GM21786 (cell line): ENCODE measurements around the gene MICAL1.
A peak's percentile ranks its signal among the peaks of the same experiment; 100 is the strongest.

Experiments
- ATAC-seq: cut with Tn5 transposase; IDR thresholded peaks from one replicate; pipeline ENCODE4 v1.9.1; 2021; ENCODE audit not compliant: unreplicated experiment

The MICAL1 gene

GRCh38 chr6:109456111-109456583, 575 bp upstream of the MICAL1 start:
- ATAC-seq = peak; percentile 0

GRCh38 chr6:109454496-109455436, 806 bp downstream of the MICAL1 start:
- peak; percentile 34 for ATAC-seq

- ATAC-seq = no peak
These were observed 1.7 kb downstream of the MICAL1 start for GRCh38 chr6:109453594-109454495.

- ATAC-seq = no peak
These were observed 2.4 kb downstream of the MICAL1 start for GRCh38 chr6:109453156-109453555.

GRCh38 chr6:109452181-109452580, 3.4 kb downstream of the MICAL1 start:
- no peak for ATAC-seq

GRCh38 chr6:109451376-109451775, 4.2 kb downstream of the MICAL1 start:
- ATAC-seq = no peak

- no peak for ATAC-seq
These were observed 4.8 kb downstream of the MICAL1 start for GRCh38 chr6:109450801-109451200.

- no peak for ATAC-seq
These were observed 5.5 kb downstream of the MICAL1 start for GRCh38 chr6:109449795-109450673.

- no peak for ATAC-seq
These were observed 6.3 kb downstream of the MICAL1 start for GRCh38 chr6:109449064-109449794.

GRCh38 chr6:109448615-109449014, 7.0 kb downstream of the MICAL1 start:
- ATAC-seq = no peak

- no peak for ATAC-seq
These were observed 7.6 kb downstream of the MICAL1 start for GRCh38 chr6:109447878-109448555.

- ATAC-seq = no peak
These were observed 8.5 kb downstream of the MICAL1 start for GRCh38 chr6:109447087-109447486.

GRCh38 chr6:109446541-109446940, 9.0 kb downstream of the MICAL1 start:
- ATAC-seq = no peak

- no peak for ATAC-seq
These were observed 9.5 kb downstream of the MICAL1 start for GRCh38 chr6:109446072-109446471.

GRCh38 chr6:109445382-109445781, 10.2 kb downstream of the MICAL1 start:
- no peak for ATAC-seq

- ATAC-seq = no peak
These were observed 12.1 kb downstream of the MICAL1 start for GRCh38 chr6:109443425-109443950.

- ATAC-seq = no peak
These were observed 13.1 kb downstream of the MICAL1 start for GRCh38 chr6:109442393-109442924.

GRCh38 chr6:109441069-109441816, 14.3 kb downstream of the MICAL1 start:
- ATAC-seq = peak; percentile 22
